ENCODE measurements around the gene LAMP2. TPM values are rescaled to one million over a fixed set of nuclear protein-coding genes. Genes with fewer than 3 reads are reported as not detected.

Gene LAMP2
- total and polyA plus RNA-seq, 2 experiments from 2014 or later: 24.4 to 40.9 TPM

DNA sequence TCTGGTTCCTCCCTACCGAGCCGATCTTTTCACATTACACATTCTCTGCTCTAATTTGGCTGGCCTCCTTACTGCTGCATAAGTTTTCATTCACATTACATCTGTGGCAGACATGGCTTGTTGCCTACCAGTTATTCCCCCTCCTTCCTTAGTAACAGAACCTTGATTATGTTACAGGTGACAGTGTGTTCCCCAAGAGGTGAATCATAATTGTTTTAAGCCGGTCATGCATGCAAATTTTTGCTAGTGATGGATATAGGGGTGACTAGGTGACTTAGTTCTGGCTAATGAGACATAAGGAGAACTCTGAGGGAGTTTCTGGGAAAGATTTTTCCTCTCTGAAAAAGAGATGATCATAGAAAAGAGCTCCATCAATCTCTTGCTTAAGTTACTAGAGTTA, 8.4 kb upstream of the LAMP2 start (continued):
- TF ChIP-seq, protein P1, sequence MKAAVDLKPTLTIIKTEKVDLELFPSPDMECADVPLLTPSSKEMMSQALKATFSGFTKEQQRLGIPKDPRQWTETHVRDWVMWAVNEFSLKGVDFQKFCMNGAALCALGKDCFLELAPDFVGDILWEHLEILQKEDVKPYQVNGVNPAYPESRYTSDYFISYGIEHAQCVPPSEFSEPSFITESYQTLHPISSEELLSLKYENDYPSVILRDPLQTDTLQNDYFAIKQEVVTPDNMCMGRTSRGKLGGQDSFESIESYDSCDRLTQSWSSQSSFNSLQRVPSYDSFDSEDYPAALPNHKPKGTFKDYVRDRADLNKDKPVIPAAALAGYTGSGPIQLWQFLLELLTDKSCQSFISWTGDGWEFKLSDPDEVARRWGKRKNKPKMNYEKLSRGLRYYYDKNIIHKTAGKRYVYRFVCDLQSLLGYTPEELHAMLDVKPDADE (IDR thresholded peaks at IDR 0.05): no peak
- TF ChIP-seq, protein P2, sequence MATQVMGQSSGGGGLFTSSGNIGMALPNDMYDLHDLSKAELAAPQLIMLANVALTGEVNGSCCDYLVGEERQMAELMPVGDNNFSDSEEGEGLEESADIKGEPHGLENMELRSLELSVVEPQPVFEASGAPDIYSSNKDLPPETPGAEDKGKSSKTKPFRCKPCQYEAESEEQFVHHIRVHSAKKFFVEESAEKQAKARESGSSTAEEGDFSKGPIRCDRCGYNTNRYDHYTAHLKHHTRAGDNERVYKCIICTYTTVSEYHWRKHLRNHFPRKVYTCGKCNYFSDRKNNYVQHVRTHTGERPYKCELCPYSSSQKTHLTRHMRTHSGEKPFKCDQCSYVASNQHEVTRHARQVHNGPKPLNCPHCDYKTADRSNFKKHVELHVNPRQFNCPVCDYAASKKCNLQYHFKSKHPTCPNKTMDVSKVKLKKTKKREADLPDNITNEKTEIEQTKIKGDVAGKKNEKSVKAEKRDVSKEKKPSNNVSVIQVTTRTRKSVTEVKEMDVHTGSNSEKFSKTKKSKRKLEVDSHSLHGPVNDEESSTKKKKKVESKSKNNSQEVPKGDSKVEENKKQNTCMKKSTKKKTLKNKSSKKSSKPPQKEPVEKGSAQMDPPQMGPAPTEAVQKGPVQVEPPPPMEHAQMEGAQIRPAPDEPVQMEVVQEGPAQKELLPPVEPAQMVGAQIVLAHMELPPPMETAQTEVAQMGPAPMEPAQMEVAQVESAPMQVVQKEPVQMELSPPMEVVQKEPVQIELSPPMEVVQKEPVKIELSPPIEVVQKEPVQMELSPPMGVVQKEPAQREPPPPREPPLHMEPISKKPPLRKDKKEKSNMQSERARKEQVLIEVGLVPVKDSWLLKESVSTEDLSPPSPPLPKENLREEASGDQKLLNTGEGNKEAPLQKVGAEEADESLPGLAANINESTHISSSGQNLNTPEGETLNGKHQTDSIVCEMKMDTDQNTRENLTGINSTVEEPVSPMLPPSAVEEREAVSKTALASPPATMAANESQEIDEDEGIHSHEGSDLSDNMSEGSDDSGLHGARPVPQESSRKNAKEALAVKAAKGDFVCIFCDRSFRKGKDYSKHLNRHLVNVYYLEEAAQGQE (IDR thresholded peaks at IDR 0.05; ENCODE audit: unreplicated experiment): no peak
- TF ChIP-seq, protein P3, sequence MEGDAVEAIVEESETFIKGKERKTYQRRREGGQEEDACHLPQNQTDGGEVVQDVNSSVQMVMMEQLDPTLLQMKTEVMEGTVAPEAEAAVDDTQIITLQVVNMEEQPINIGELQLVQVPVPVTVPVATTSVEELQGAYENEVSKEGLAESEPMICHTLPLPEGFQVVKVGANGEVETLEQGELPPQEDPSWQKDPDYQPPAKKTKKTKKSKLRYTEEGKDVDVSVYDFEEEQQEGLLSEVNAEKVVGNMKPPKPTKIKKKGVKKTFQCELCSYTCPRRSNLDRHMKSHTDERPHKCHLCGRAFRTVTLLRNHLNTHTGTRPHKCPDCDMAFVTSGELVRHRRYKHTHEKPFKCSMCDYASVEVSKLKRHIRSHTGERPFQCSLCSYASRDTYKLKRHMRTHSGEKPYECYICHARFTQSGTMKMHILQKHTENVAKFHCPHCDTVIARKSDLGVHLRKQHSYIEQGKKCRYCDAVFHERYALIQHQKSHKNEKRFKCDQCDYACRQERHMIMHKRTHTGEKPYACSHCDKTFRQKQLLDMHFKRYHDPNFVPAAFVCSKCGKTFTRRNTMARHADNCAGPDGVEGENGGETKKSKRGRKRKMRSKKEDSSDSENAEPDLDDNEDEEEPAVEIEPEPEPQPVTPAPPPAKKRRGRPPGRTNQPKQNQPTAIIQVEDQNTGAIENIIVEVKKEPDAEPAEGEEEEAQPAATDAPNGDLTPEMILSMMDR (conservative IDR thresholded peaks at IDR 0.05; ENCODE audit: low read depth in 2 of 2): no peak
- no peak for TF ChIP-seq EZH2 (IDR thresholded peaks at IDR 0.05; ENCODE audit: low read depth, unreplicated experiment)
- TF ChIP-seq CREB1 (CRISPR knock-in tag; IDR thresholded peaks at IDR 0.05; ENCODE audit: low read depth): no peak
- no peak for TF ChIP-seq ZNF331 (CRISPR knock-in tag; IDR thresholded peaks at IDR 0.05; ENCODE audit: low read depth)

DNA sequence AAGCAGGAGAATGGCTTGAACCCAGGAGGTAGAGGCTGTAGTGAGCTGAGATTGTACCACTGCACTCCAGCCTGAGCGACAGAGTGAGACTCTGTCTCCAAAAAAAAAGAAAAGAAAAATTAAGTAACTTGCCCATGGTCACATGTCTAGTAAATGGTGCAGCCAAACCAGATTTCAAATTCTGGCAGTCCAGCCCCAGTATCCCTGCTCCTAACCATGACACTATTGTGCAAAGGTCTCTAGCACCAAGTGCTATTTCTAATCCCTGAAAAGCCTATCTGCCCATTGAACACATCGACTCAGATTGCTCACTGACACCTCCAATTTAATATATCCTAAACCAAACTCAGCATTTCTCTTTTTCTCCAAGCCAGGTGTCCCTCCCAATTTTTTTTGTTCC, 7.6 kb upstream of the LAMP2 start:
- no peak for ATAC-seq
- Histone ChIP-seq H3K4me2 (no peak overlapping the region), H4K20me1 (replicated peaks; ENCODE audit: insufficient read depth) (no peaks in the 10 kb centered on the region), H3K27me3 (ENCODE audit: insufficient read depth) (no peaks in the 10 kb centered on the region), H3K9me2 (ENCODE audit: insufficient read depth) (no peaks in the 10 kb centered on the region), H3K36me3 (ENCODE audit: insufficient read depth) (no peaks in the 10 kb centered on the region), H3K27ac (ENCODE audit: low read depth) (no peak overlapping the region), H2AFZ (no peak overlapping the region), H3K79me2 (replicated peaks; ENCODE audit: insufficient read depth) (no peaks in the 10 kb centered on the region), H3K4me3 (no peak overlapping the region), H3K4me1 (ENCODE audit: insufficient read depth) (no peaks in the 10 kb centered on the region), H3F3A (replicated peaks; ENCODE audit: low read depth) (no peaks in the 10 kb centered on the region)
- H3K27me3 Mint-ChIP-seq (ENCODE audit: insufficient read depth, low read depth, poor library complexity): peaks cover 1% of the 10 kb centered on the region
- DNase-seq (ENCODE audit: low spot score): no peak
- H3K36me3 Mint-ChIP-seq (ENCODE audit: low read depth): no peaks in the 10 kb centered on the region
- H3K4me1 Mint-ChIP-seq: no peaks in the 10 kb centered on the region
- no peaks in the 10 kb centered on the region for H3K9me3 Mint-ChIP-seq
- no peak overlapping the region for H3K4me3 Mint-ChIP-seq
- H3K27ac Mint-ChIP-seq: no peak overlapping the region
- TF ChIP-seq CREB1 (CRISPR knock-in tag; IDR thresholded peaks at IDR 0.05; ENCODE audit: low read depth): no peak
- no peak for TF ChIP-seq ZNF331 (CRISPR knock-in tag; IDR thresholded peaks at IDR 0.05; ENCODE audit: low read depth)
- TF ChIP-seq, protein P1 (IDR thresholded peaks at IDR 0.05): no peak
- TF ChIP-seq STAT1 (IDR thresholded peaks at IDR 0.05; ENCODE audit: unreplicated experiment): no peak
- no peak for TF ChIP-seq POLR2AphosphoS5 (IDR thresholded peaks at IDR 0.05; ENCODE audit: low read depth)
- no peak for TF ChIP-seq EZH2phosphoT487 (IDR thresholded peaks at IDR 0.05; ENCODE audit: unreplicated experiment)
- no peak for TF ChIP-seq NANOG (IDR thresholded peaks at IDR 0.05; ENCODE audit: borderline replicate concordance)
- TF ChIP-seq, protein P3 (conservative IDR thresholded peaks at IDR 0.05; ENCODE audit: low read depth in 2 of 2): no peak
- TF ChIP-seq, protein P2 (IDR thresholded peaks at IDR 0.05; ENCODE audit: unreplicated experiment): no peak
- TF ChIP-seq JUNB (IDR thresholded peaks at IDR 0.05; ENCODE audit: unreplicated experiment): no peak
- no peak for TF ChIP-seq EZH2 (IDR thresholded peaks at IDR 0.05; ENCODE audit: low read depth, unreplicated experiment)
- no peak for TF ChIP-seq ZNF114 (CRISPR knock-in tag; IDR thresholded peaks at IDR 0.05)
